Erythroblast (primary cell): ENCODE data around the gene OR6C2.
"Not testable (repeated sequence)": the region's sequence is repeated elsewhere in the genome, so short reads cannot be mapped to it uniquely, and the experiment has no call there.

ENCODE experiments used
- DNase-seq, 2 experiments: peaks; one replicate each; lab custom pipeline; 2025; lab: John Stamatoyannopoulos, UW
- GATA1 ChIP-seq: IDR thresholded peaks from 2 replicates; pipeline ENCODE4 v1.6.1; 2011; ENCODE audit warnings: low read depth, mild to moderate bottlenecking, control low read depth, low read length, moderate library complexity
- POLR2A ChIP-seq: IDR thresholded peaks from 2 replicates; pipeline ENCODE4 v1.6.1; 2011; ENCODE audit warnings: mild to moderate bottlenecking, low read length

OR6C2 gene

GRCh38 chr12:55443776-55444175, at the start of gene OR6C2:
TSS of gene OR6C2 (plus strand) at chr12:55444076. CDS start at chr12:55452214, 8,138 bp downstream.
- no peak for TF ChIP-seq POLR2A
- TF ChIP-seq GATA1, result no peak
- DNase-seq, result no peak

- no peak for TF ChIP-seq GATA1
- no peak for TF ChIP-seq POLR2A
- DNase-seq, result no peak
Observed at GRCh38 chr12:55396326-55396725, 47.5 kb upstream of the OR6C2 start.

- TF ChIP-seq POLR2A (no peak), GATA1 (no peak)
- DNase-seq, result no peak
Observed at GRCh38 chr12:55400229-55400628, 43.6 kb upstream of the OR6C2 start, which contains the start of gene OR6C65. TSS of gene OR6C65 (plus strand) at chr12:55400529. CDS start at chr12:55400529, 0 bp downstream.

- TF ChIP-seq POLR2A (no peak), GATA1 (no peak)
- DNase-seq, result no peak
Observed at GRCh38 chr12:55407866-55408265, 36.0 kb upstream of the OR6C2 start.

DNA sequence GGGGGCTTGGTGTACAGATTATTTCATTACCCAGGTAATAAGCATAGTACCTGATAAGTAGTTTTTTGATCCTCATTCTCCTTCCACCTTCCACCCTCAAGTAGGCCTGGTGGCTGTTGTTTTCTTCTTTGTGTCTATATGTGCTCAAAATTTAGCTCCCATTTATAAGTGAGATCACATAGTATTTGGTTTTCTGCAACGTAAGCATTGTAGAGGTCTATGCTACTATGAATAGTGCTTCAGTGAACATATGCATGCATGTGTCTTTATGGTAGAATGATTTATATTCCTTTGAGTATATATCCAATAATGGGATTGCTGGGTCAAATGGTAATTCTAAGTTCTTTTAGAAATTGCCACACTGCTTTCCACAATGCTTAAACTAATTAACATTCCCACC, 34.7 kb upstream of the OR6C2 start:
- DNase-seq, result not testable (repeated sequence)

DNA sequence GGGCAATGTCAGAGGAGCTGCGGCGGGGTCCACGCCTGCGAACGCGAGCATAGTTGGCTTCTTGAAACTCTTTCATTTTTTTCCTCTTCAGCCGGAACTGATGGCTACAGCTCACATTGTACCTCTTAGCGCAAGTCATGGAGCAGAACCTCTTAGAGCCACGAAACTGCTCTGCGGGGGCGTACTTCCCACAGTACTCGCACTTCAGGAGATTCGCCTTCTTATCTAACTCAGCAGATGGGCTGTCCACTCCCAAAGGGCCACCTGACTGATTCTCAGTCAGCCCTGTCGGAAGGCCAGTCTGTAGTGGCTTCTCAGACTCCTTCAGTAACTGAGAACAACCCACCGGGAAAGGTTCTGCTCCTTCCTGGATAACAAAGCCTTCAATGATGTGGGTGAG, 31.7 kb upstream of the OR6C2 start:
- DNase-seq, result not testable (repeated sequence)

GRCh38 chr12:55413498-55414388, 30.1 kb upstream of the OR6C2 start:
- DNase-seq, result not testable (repeated sequence)

DNA sequence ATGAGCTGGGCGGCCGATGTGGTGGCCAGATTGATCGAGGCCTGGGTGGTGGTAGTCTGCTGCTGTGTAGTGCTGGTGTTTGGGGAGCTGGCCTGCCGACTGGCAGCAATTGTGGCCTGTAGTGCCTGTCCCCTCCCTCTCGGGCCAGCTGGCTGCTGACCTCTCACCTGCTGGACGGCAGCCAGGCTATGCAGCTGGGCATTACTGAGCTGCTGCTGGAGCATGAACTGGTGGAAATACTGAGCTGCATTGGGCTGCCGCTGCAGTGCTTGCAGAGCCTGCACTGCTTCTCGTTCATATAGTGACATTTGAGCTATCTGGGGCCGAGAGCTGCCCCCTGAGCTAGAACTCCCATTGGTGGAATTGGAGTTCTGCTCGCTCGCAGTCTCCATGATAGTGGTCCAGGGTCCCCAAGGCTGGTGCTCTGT, 29.5 kb upstream of the OR6C2 start:
- not testable (repeated sequence) for DNase-seq

GRCh38 chr12:55414889-55415288, 29.0 kb upstream of the OR6C2 start:
- not testable (repeated sequence) for DNase-seq

DNA sequence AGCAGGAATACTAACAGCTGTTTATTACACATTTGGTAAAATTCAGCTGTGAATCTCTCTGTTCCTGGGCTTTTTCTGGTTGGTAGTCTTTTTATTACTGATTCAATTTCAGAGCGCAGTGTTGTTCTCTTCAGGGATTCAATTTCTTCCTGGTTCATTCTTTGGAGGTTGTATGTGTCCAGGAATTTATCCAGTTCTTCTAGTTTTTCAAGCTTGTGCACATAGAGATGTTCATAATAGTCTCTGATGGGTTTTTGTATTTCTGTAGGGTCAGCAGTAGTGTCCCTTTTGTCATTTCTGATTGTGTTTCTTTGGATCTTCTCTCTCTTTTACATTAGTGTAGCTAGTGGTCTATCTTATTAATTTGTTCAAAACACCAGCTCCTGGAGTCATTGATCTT, 26.9 kb upstream of the OR6C2 start:
- no peak for TF ChIP-seq POLR2A
- DNase-seq, result no peak

- no peak for TF ChIP-seq POLR2A
- TF ChIP-seq GATA1, result no peak
Observed at GRCh38 chr12:55420307-55420962, 23.4 kb upstream of the OR6C2 start.

GRCh38 chr12:55425954-55426353, 17.9 kb upstream of the OR6C2 start, which contains the start of gene OR6C76:
TSS of gene OR6C76 (plus strand) at chr12:55426254. CDS start at chr12:55426254, 0 bp downstream.
- no peak for DNase-seq
- TF ChIP-seq POLR2A (no peak), GATA1 (no peak)

More at GRCh38 chr12:55420307-55420962, 23.4 kb upstream of the OR6C2 start:
- no peak for DNase-seq

GRCh38 chr12:55428331-55429243, 15.3 kb upstream of the OR6C2 start:
- no peak for DNase-seq
- TF ChIP-seq GATA1, result no peak
- TF ChIP-seq POLR2A, result no peak

DNA sequence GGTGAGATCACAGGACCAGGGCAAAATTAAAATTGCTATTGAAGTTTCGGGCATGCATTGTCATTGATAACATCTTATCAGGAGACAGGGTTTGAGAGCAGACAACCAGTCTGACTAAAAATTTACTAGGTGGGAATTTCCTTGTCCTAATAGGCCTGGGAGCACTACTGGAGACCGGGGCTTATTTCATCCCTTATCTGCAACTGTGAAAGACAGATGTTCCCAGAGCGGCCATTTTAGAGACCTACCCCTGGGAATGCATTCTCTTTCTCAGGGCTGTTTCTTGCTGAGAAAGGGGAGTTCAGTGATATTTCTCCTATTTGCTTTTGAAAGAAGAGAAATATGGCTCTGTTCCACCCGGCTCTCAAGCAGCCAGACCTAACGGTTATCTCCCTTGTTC, 2.6 kb upstream of the OR6C2 start:
- not testable (repeated sequence) for DNase-seq
